Hepatocyte (in vitro differentiated cells): Measurements from ENCODE around the gene EDC3.
"Not testable (repeated sequence)": the region's sequence is repeated elsewhere in the genome, so short reads cannot be mapped to it uniquely, and the experiment has no call there.

Source experiments
- EZH2 ChIP-seq: fragments of 200-600 bp; sonication (generic); IDR thresholded peaks from 2 replicates; pipeline ENCODE4 v1.6.1; 2016; ENCODE audit warnings: antibody characterized with exemption, mild to moderate bottlenecking, borderline replicate concordance
- TF ChIP-seq, protein P1 (sequence below): fragments of 200-600 bp; sonication (generic); IDR thresholded peaks from 2 replicates; pipeline ENCODE4 v1.5.1; 2016; ENCODE audit warnings: antibody characterized with exemption, mild to moderate bottlenecking; ENCODE audit not compliant: poor library complexity

DNA sequence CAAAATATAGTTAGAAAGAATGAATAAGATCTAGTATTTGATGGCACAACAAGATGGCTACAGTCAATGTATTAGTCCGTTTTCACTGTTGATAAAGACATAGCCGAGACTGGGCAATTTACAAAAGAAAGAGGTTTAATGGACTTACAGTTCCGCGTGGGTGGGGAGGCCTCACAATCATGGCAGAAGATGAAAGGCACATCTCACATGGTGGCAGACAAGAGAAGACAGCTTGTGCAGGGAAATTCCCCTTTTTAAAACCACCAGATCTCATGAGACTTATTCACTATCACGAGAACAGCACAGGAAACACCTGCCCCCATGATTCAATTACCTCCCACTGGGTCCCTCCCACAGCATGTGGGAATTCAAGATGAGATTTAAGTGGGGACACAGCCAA is 42.4 kb upstream of the EDC3 start:
- TF ChIP-seq, protein P1, sequence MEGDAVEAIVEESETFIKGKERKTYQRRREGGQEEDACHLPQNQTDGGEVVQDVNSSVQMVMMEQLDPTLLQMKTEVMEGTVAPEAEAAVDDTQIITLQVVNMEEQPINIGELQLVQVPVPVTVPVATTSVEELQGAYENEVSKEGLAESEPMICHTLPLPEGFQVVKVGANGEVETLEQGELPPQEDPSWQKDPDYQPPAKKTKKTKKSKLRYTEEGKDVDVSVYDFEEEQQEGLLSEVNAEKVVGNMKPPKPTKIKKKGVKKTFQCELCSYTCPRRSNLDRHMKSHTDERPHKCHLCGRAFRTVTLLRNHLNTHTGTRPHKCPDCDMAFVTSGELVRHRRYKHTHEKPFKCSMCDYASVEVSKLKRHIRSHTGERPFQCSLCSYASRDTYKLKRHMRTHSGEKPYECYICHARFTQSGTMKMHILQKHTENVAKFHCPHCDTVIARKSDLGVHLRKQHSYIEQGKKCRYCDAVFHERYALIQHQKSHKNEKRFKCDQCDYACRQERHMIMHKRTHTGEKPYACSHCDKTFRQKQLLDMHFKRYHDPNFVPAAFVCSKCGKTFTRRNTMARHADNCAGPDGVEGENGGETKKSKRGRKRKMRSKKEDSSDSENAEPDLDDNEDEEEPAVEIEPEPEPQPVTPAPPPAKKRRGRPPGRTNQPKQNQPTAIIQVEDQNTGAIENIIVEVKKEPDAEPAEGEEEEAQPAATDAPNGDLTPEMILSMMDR, result not testable (repeated sequence)
- TF ChIP-seq EZH2, result not testable (repeated sequence)
